ENCODE data around the gene SWT1.
"Not testable (repeated sequence)": the region's sequence is repeated elsewhere in the genome, so short reads cannot be mapped to it uniquely, and the experiment has no call there.

The SWT1 gene

DNA sequence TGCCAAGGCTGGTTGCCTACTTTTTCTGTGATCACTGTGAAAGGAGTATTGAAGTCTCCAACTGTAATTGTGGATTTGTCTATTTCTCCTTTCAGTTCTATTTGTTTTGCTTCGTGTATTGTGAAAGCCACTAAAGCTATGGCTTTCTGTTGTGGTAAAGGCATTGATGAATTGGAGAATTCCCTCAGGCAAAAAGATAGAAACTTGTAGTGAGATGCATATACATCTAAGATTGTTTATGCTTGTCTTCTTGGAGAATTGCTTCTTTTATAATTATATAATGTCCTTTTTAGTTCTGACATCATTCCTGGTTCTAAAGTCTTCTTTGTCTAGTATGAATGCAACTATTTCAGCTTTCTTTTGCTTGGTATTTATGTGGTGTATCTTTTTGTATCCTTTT, 36.8 kb downstream of the SWT1 start:
- Histone ChIP-seq H3K4me3 (ENCODE audit: low read length) (no peak overlapping the region), H3K36me3 (ENCODE audit: control insufficient read depth, insufficient read depth, low read length) (no peaks in the 10 kb centered on the region), H3K4me1 (ENCODE audit: control insufficient read depth, insufficient read depth, low read length) (no peaks in the 10 kb centered on the region), H3K27ac (ENCODE audit: low read length) (no peak overlapping the region), H3K27me3 (ENCODE audit: control insufficient read depth, insufficient read depth, low read length) (no peaks in the 10 kb centered on the region), H3K9me3 (ENCODE audit: control insufficient read depth, insufficient read depth, low read length) (no peaks in the 10 kb centered on the region)
- DNase-seq (ENCODE audit: low read depth, low spot score), result no peak
- no CpG with 5 or more reads among the region's 1 CpG for WGBS (ENCODE audit: insufficient coverage, insufficient read length)

GRCh38 chr1:185198712-185199111, 41.7 kb downstream of the SWT1 start:
- not testable (repeated sequence) for H3K4me3 ChIP-seq (ENCODE audit: low read length); H3K36me3 ChIP-seq (ENCODE audit: control insufficient read depth, insufficient read depth, low read length); H3K27me3 ChIP-seq (ENCODE audit: control insufficient read depth, insufficient read depth, low read length); H3K9me3 ChIP-seq (ENCODE audit: control insufficient read depth, insufficient read depth, low read length); H3K27ac ChIP-seq (ENCODE audit: low read length); DNase-seq (ENCODE audit: low read depth, low spot score); H3K4me1 ChIP-seq (ENCODE audit: control insufficient read depth, insufficient read depth, low read length)
- no CpG with 5 or more reads among the region's 4 CpGs for WGBS (ENCODE audit: insufficient coverage, insufficient read length)

- WGBS (ENCODE audit: insufficient coverage, insufficient read length), result no CpG with 5 or more reads among the region's 8 CpGs
- no peak overlapping the region for H3K4me3 ChIP-seq (ENCODE audit: low read length)
Measured at GRCh38 chr1:185200889-185201288, 43.9 kb downstream of the SWT1 start.

GRCh38 chr1:185207170-185207569, 50.2 kb downstream of the SWT1 start:
- no peak overlapping the region for H3K27ac ChIP-seq (ENCODE audit: low read length)
- DNase-seq (ENCODE audit: low read depth, low spot score), result no peak
- H3K4me3 ChIP-seq (ENCODE audit: low read length), result no peak overlapping the region
- no peaks in the 10 kb centered on the region for H3K36me3 ChIP-seq (ENCODE audit: control insufficient read depth, insufficient read depth, low read length)
- no peaks in the 10 kb centered on the region for H3K9me3 ChIP-seq (ENCODE audit: control insufficient read depth, insufficient read depth, low read length)
- no peaks in the 10 kb centered on the region for H3K27me3 ChIP-seq (ENCODE audit: control insufficient read depth, insufficient read depth, low read length)
- H3K4me1 ChIP-seq (ENCODE audit: control insufficient read depth, insufficient read depth, low read length), result no peaks in the 10 kb centered on the region

More at GRCh38 chr1:185200889-185201288, 43.9 kb downstream of the SWT1 start:
- Histone ChIP-seq H3K4me1 (ENCODE audit: control insufficient read depth, insufficient read depth, low read length) (no peaks in the 10 kb centered on the region), H3K27ac (ENCODE audit: low read length) (no peak overlapping the region), H3K9me3 (ENCODE audit: control insufficient read depth, insufficient read depth, low read length) (no peaks in the 10 kb centered on the region), H3K27me3 (ENCODE audit: control insufficient read depth, insufficient read depth, low read length) (no peaks in the 10 kb centered on the region), H3K36me3 (ENCODE audit: control insufficient read depth, insufficient read depth, low read length) (no peaks in the 10 kb centered on the region)
- DNase-seq (ENCODE audit: low read depth, low spot score), result no peak

DNA sequence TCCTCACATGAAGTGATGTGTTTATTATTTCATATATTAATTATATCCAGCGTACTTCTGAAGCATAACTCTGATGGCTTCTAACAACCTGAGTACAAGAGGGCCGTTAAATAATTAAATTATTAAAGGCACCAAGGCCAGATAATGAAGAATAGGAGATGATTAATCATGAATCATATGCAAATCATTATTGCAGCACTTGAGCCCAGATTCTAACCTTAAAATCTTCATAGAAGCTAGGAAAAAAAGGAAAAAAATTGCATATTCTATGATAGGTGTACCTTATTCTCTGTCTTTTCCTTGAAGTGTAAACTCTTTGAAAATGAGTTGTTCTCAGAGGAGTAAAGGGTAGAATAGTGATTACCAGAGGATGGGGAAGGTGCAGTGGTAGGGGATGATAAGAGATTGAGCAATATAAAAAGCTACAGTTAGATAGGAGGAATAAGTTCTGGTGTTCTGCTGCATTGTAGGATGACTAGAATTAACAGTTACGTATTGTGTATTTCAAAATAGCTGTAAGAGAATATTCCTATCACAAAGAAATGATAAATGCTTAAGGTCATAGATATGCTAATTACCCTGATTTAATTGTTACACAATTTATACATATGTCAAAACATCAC, 51.1 kb downstream of the SWT1 start:
- WGBS (ENCODE audit: insufficient coverage, insufficient read length), result no CpG with 5 or more reads among the region's 3 CpGs
- no peaks in the 10 kb centered on the region for H3K36me3 ChIP-seq (ENCODE audit: control insufficient read depth, insufficient read depth, low read length)
- no peaks in the 10 kb centered on the region for H3K9me3 ChIP-seq (ENCODE audit: control insufficient read depth, insufficient read depth, low read length)
- no peaks in the 10 kb centered on the region for H3K4me1 ChIP-seq (ENCODE audit: control insufficient read depth, insufficient read depth, low read length)
- no peak overlapping the region for H3K4me3 ChIP-seq (ENCODE audit: low read length)
- no peak for DNase-seq (ENCODE audit: low read depth, low spot score)
- no peaks in the 10 kb centered on the region for H3K27me3 ChIP-seq (ENCODE audit: control insufficient read depth, insufficient read depth, low read length)
- H3K27ac ChIP-seq (ENCODE audit: low read length), result no peak overlapping the region

DNA sequence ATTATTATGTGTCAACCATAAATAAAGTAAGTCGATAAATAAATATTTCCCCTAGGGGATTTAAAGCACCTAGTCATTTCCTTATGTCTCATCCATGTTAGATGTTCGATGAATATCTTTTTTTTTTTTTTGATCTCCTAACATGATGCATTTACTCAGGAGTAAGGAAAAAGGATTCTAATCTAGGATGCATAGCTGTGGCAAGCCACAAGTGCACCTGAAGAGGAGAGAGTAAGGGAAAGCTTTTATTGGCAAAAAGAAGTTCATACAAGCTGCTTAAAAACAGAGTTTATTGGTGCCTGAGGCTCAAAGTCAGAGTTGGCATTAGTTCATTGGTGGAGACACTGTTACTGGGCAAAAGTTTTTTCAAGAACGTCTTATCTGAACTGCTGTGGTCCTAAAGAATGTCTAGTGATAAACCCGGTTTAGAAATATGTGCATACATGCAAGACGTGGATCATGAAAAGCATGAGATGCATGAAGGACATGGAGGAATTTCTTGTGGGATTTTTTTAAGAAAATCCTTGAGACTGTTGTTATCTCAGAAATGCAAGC, 51.7 kb downstream of the SWT1 start:
- Histone ChIP-seq H3K9me3 (ENCODE audit: control insufficient read depth, insufficient read depth, low read length) (no peaks in the 10 kb centered on the region), H3K27ac (ENCODE audit: low read length) (no peak overlapping the region), H3K27me3 (ENCODE audit: control insufficient read depth, insufficient read depth, low read length) (no peaks in the 10 kb centered on the region), H3K36me3 (ENCODE audit: control insufficient read depth, insufficient read depth, low read length) (no peaks in the 10 kb centered on the region), H3K4me3 (ENCODE audit: low read length) (no peak overlapping the region), H3K4me1 (ENCODE audit: control insufficient read depth, insufficient read depth, low read length) (no peaks in the 10 kb centered on the region)
- no CpG with 5 or more reads among the region's 5 CpGs for WGBS (ENCODE audit: insufficient coverage, insufficient read length)
- DNase-seq (ENCODE audit: low read depth, low spot score), result no peak

- no CpG with 5 or more reads among the region's 1 CpG for WGBS (ENCODE audit: insufficient coverage, insufficient read length)
- H3K4me3 ChIP-seq (ENCODE audit: low read length); H3K4me1 ChIP-seq (ENCODE audit: control insufficient read depth, insufficient read depth, low read length); H3K36me3 ChIP-seq (ENCODE audit: control insufficient read depth, insufficient read depth, low read length); DNase-seq (ENCODE audit: low read depth, low spot score); H3K27ac ChIP-seq (ENCODE audit: low read length); H3K9me3 ChIP-seq (ENCODE audit: control insufficient read depth, insufficient read depth, low read length); H3K27me3 ChIP-seq (ENCODE audit: control insufficient read depth, insufficient read depth, low read length): not testable (repeated sequence)
Measured at GRCh38 chr1:185209357-185209756, 52.4 kb downstream of the SWT1 start.

- Histone ChIP-seq H3K4me3 (ENCODE audit: low read length) (no peak overlapping the region), H3K27me3 (ENCODE audit: control insufficient read depth, insufficient read depth, low read length) (no peaks in the 10 kb centered on the region), H3K36me3 (ENCODE audit: control insufficient read depth, insufficient read depth, low read length) (no peaks in the 10 kb centered on the region), H3K9me3 (ENCODE audit: control insufficient read depth, insufficient read depth, low read length) (no peaks in the 10 kb centered on the region), H3K4me1 (ENCODE audit: control insufficient read depth, insufficient read depth, low read length) (no peaks in the 10 kb centered on the region), H3K27ac (ENCODE audit: low read length) (no peak overlapping the region)
- no peak for DNase-seq (ENCODE audit: low read depth, low spot score)
- no CpG with 5 or more reads among the region's 1 CpG for WGBS (ENCODE audit: insufficient coverage, insufficient read length)
Measured at GRCh38 chr1:185213091-185213490, 56.1 kb downstream of the SWT1 start.

- no peaks in the 10 kb centered on the region for H3K36me3 ChIP-seq (ENCODE audit: control insufficient read depth, insufficient read depth, low read length)
- no peak for DNase-seq (ENCODE audit: low read depth, low spot score)
- H3K9me3 ChIP-seq (ENCODE audit: control insufficient read depth, insufficient read depth, low read length), result no peaks in the 10 kb centered on the region
- H3K27ac ChIP-seq (ENCODE audit: low read length), result no peak overlapping the region
- H3K27me3 ChIP-seq (ENCODE audit: control insufficient read depth, insufficient read depth, low read length), result no peaks in the 10 kb centered on the region
- no CpG with 5 or more reads among the region's 1 CpG for WGBS (ENCODE audit: insufficient coverage, insufficient read length)
- no peak overlapping the region for H3K4me3 ChIP-seq (ENCODE audit: low read length)
- no peaks in the 10 kb centered on the region for H3K4me1 ChIP-seq (ENCODE audit: control insufficient read depth, insufficient read depth, low read length)
Measured at GRCh38 chr1:185215911-185216310, 58.9 kb downstream of the SWT1 start.

- no peak overlapping the region for H3K27ac ChIP-seq (ENCODE audit: low read length)
- no peak for DNase-seq (ENCODE audit: low read depth, low spot score)
- H3K9me3 ChIP-seq (ENCODE audit: control insufficient read depth, insufficient read depth, low read length), result no peaks in the 10 kb centered on the region
- no peaks in the 10 kb centered on the region for H3K27me3 ChIP-seq (ENCODE audit: control insufficient read depth, insufficient read depth, low read length)
- no peaks in the 10 kb centered on the region for H3K4me1 ChIP-seq (ENCODE audit: control insufficient read depth, insufficient read depth, low read length)
- no CpG with 5 or more reads among the region's 1 CpG for WGBS (ENCODE audit: insufficient coverage, insufficient read length)
- H3K36me3 ChIP-seq (ENCODE audit: control insufficient read depth, insufficient read depth, low read length), result no peaks in the 10 kb centered on the region
- H3K4me3 ChIP-seq (ENCODE audit: low read length), result no peak overlapping the region
Measured at GRCh38 chr1:185224132-185224531, 67.2 kb downstream of the SWT1 start.

GRCh38 chr1:185227161-185227560, 70.2 kb downstream of the SWT1 start:
- H3K27ac ChIP-seq (ENCODE audit: low read length), result no peak overlapping the region
- no CpG with 5 or more reads among the region's 4 CpGs for WGBS (ENCODE audit: insufficient coverage, insufficient read length)
- H3K9me3 ChIP-seq (ENCODE audit: control insufficient read depth, insufficient read depth, low read length), result no peaks in the 10 kb centered on the region
- no peaks in the 10 kb centered on the region for H3K4me1 ChIP-seq (ENCODE audit: control insufficient read depth, insufficient read depth, low read length)
- no peaks in the 10 kb centered on the region for H3K36me3 ChIP-seq (ENCODE audit: control insufficient read depth, insufficient read depth, low read length)
- no peaks in the 10 kb centered on the region for H3K27me3 ChIP-seq (ENCODE audit: control insufficient read depth, insufficient read depth, low read length)
- DNase-seq (ENCODE audit: low read depth, low spot score), result no peak
- no peak overlapping the region for H3K4me3 ChIP-seq (ENCODE audit: low read length)

Measured in iPS DF 6.9 (cell line).